ENCODE results near the gene CELF4. TPM values are rescaled to one million over a fixed set of nuclear protein-coding genes. Genes with fewer than 3 reads are reported as not detected.

CELF4 gene
- total and polyA plus RNA-seq, 10 of the 15 experiments (the other 5 are each of a cell fraction or from before 2014, with no cell fraction given): 0.03 to 0.32 TPM; not detected in 8

DNA sequence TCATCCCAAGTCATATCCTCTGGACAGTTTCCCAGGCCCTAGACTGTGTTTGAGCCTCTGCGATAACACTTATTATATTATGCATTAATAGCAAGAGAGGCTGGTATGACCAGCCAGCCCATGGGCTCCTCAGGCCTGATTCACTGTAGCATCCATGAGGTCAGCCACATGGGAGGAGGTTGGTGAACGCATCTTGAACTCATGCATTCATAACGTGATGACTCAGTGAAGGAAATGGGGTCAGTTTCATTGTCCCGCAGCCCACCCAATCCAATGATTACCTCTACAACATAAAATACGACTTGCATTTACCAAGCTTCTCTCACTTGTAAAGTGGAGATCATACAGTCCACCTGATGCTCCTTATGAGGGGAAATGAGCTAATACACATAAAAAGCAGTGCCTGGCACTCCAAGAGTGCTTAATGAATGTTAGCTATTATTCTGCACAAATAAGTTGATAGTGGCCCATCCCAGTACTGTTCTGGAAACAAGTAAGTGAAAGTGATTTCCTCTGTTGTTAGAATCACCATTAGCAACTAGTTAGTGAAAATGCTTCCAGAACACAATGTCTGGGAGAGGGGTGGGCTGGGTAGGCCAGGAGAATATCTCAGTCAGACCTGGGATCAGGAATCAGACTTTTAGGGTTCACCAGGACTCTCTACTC lies 46.1 kb upstream of the CELF4 start (continued):
- TF ChIP-seq, protein P1, sequence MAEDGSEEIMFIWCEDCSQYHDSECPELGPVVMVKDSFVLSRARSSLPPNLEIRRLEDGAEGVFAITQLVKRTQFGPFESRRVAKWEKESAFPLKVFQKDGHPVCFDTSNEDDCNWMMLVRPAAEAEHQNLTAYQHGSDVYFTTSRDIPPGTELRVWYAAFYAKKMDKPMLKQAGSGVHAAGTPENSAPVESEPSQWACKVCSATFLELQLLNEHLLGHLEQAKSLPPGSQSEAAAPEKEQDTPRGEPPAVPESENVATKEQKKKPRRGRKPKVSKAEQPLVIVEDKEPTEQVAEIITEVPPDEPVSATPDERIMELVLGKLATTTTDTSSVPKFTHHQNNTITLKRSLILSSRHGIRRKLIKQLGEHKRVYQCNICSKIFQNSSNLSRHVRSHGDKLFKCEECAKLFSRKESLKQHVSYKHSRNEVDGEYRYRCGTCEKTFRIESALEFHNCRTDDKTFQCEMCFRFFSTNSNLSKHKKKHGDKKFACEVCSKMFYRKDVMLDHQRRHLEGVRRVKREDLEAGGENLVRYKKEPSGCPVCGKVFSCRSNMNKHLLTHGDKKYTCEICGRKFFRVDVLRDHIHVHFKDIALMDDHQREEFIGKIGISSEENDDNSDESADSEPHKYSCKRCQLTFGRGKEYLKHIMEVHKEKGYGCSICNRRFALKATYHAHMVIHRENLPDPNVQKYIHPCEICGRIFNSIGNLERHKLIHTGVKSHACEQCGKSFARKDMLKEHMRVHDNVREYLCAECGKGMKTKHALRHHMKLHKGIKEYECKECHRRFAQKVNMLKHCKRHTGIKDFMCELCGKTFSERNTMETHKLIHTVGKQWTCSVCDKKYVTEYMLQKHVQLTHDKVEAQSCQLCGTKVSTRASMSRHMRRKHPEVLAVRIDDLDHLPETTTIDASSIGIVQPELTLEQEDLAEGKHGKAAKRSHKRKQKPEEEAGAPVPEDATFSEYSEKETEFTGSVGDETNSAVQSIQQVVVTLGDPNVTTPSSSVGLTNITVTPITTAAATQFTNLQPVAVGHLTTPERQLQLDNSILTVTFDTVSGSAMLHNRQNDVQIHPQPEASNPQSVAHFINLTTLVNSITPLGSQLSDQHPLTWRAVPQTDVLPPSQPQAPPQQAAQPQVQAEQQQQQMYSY (CRISPR knock-in tag; IDR thresholded peaks at IDR 0.05): no peak
- TF ChIP-seq ZSCAN29 (IDR thresholded peaks at IDR 0.05): no peak
- no peak for TF ChIP-seq TCF7 (IDR thresholded peaks at IDR 0.05; ENCODE audit: borderline replicate concordance)
- no peak for TF ChIP-seq GABPA (IDR thresholded peaks at IDR 0.05; ENCODE audit: low read depth)
- TF ChIP-seq NFIC (IDR thresholded peaks at IDR 0.05; ENCODE audit: low read depth, low read length): no peak
- TF ChIP-seq TCF3 (IDR thresholded peaks at IDR 0.05; ENCODE audit: borderline replicate concordance, insufficient read depth, low read depth, low read length): no peak
- TF ChIP-seq SIX5 (IDR thresholded peaks at IDR 0.05; ENCODE audit: low read depth, low read length, severe bottlenecking): no peak

DNA sequence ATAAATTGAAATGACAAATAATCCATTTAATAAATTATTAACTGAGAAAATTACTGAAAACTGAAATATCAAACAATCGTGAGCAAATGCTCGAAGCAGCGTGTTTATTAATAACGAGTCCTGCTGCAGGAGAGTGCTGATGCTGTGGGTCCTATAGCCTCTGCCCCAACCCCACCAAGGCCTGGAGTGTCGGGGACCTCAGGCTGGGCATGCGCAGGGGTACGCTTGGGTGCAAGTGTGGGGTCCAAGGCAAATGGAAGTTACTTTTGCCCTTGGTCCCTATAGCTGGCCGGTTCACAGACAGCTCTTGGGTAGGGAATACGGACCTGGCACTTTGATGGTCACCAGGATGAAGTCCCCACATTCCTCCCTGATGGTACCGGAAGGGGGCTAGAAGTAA lies 43.3 kb upstream of the CELF4 start:
- Histone ChIP-seq H2AFZ (ENCODE audit: control insufficient read depth, low read depth, low read length) (no peak overlapping the region), H3K4me3 (no peak overlapping the region), H3K4me2 (ENCODE audit: control insufficient read depth, insufficient read depth) (no peak overlapping the region), H3K4me1 (ENCODE audit: control insufficient read depth, insufficient read depth, low read length) (no peaks in the 10 kb centered on the region), H3K9me3 (replicated peaks; ENCODE audit: control insufficient read depth, insufficient read depth, low read length) (no peaks in the 10 kb centered on the region), H3K9ac (ENCODE audit: control insufficient read depth, insufficient read depth, low read length) (no peak overlapping the region), H3K27ac (ENCODE audit: control insufficient read depth, insufficient read depth) (no peak overlapping the region), H3K36me3 (ENCODE audit: control insufficient read depth in 2 of 2, insufficient read depth in 2 of 2, low read length in 1 of 2) (no peaks in the 10 kb centered on the region), H3K79me2 (ENCODE audit: control insufficient read depth, insufficient read depth, low read length) (no peaks in the 10 kb centered on the region), H3K27me3 (replicated peaks in 1 of 2; ENCODE audit: control insufficient read depth in 2 of 2, insufficient read depth in 2 of 2, low read length in 1 of 2) (no peaks in the 10 kb centered on the region), H4K20me1 (ENCODE audit: control insufficient read depth, insufficient read depth) (no peaks in the 10 kb centered on the region)
- 32% methylated on average over 10 of the region's 10 CpGs for WGBS (ENCODE audit: insufficient coverage, insufficient replicate concordance, low lambda C conversion rate, missing lambda C conversion rate)
- intact Hi-C loops (cut with micrococcal nuclease; ENCODE audit: unreplicated experiment): no loop called here
- no TSS peak for BruUV-seq (replicated peaks)
- RAD21 ChIA-PET (ENCODE audit: unreplicated experiment): no interaction called here
- DNase-seq (ENCODE audit: low read depth, low spot score) (no peak), ATAC-seq (no peak), FAIRE-seq (no peak)
- CTCF ChIA-PET: interaction anchor here (0.6 kb wide), 1 partner anchor 19 kb away, joined by 3 read pairs; no protein-coding TSS in a partner anchor
- TF ChIP-seq CREB1 (IDR thresholded peaks at IDR 0.05; ENCODE audit: low read depth) (no peak), RELA (IDR thresholded peaks at IDR 0.05; ENCODE audit: borderline replicate concordance, partially characterized antibody) (no peak)
- TF ChIP-seq, protein P2, sequence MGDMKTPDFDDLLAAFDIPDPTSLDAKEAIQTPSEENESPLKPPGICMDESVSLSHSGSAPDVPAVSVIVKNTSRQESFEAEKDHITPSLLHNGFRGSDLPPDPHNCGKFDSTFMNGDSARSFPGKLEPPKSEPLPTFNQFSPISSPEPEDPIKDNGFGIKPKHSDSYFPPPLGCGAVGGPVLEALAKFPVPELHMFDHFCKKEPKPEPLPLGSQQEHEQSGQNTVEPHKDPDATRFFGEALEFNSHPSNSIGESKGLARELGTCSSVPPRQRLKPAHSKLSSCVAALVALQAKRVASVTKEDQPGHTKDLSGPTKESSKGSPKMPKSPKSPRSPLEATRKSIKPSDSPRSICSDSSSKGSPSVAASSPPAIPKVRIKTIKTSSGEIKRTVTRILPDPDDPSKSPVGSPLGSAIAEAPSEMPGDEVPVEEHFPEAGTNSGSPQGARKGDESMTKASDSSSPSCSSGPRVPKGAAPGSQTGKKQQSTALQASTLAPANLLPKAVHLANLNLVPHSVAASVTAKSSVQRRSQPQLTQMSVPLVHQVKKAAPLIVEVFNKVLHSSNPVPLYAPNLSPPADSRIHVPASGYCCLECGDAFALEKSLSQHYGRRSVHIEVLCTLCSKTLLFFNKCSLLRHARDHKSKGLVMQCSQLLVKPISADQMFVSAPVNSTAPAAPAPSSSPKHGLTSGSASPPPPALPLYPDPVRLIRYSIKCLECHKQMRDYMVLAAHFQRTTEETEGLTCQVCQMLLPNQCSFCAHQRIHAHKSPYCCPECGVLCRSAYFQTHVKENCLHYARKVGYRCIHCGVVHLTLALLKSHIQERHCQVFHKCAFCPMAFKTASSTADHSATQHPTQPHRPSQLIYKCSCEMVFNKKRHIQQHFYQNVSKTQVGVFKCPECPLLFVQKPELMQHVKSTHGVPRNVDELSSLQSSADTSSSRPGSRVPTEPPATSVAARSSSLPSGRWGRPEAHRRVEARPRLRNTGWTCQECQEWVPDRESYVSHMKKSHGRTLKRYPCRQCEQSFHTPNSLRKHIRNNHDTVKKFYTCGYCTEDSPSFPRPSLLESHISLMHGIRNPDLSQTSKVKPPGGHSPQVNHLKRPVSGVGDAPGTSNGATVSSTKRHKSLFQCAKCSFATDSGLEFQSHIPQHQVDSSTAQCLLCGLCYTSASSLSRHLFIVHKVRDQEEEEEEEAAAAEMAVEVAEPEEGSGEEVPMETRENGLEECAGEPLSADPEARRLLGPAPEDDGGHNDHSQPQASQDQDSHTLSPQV (IDR thresholded peaks at IDR 0.05): no peak
- TF ChIP-seq, protein P3, sequence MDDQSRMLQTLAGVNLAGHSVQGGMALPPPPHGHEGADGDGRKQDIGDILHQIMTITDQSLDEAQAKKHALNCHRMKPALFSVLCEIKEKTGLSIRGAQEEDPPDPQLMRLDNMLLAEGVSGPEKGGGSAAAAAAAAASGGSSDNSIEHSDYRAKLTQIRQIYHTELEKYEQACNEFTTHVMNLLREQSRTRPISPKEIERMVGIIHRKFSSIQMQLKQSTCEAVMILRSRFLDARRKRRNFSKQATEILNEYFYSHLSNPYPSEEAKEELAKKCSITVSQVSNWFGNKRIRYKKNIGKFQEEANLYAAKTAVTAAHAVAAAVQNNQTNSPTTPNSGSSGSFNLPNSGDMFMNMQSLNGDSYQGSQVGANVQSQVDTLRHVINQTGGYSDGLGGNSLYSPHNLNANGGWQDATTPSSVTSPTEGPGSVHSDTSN (IDR thresholded peaks at IDR 0.05; ENCODE audit: insufficient replicate concordance, low read depth, low read length): no peak
- TF ChIP-seq, protein P4, sequence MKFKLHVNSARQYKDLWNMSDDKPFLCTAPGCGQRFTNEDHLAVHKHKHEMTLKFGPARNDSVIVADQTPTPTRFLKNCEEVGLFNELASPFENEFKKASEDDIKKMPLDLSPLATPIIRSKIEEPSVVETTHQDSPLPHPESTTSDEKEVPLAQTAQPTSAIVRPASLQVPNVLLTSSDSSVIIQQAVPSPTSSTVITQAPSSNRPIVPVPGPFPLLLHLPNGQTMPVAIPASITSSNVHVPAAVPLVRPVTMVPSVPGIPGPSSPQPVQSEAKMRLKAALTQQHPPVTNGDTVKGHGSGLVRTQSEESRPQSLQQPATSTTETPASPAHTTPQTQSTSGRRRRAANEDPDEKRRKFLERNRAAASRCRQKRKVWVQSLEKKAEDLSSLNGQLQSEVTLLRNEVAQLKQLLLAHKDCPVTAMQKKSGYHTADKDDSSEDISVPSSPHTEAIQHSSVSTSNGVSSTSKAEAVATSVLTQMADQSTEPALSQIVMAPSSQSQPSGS (IDR thresholded peaks at IDR 0.05; ENCODE audit: low read length): no peak
- POLR2A ChIA-PET: no interaction called here
- SMC1A ChIA-PET (ENCODE audit: uncharacterized antibody, unreplicated experiment): interaction anchor here (1.0 kb wide), 1 partner anchor 68 kb away, joined by 3 read pairs; no protein-coding TSS in a partner anchor
- in situ Hi-C loops (cut with MboI): no loop called here

Measured in GM12878 (cell line).